22Rv1 (cell line): ENCODE results near the gene NOXO1.

Experiments
- H3K27ac ChIP-seq: fragments of 450-650 bp; 2 replicates; pipeline ENCODE4 v1.5.1; 2017
- ZFX ChIP-seq: fragments of 450-650 bp; IDR thresholded peaks from 2 replicates; pipeline ENCODE4 v1.6.1; 2017; ENCODE audit warnings: antibody characterized with exemption, borderline replicate concordance
- TF ChIP-seq, protein P1 (sequence below): fragments of 450-650 bp; IDR thresholded peaks from 2 replicates; pipeline ENCODE4 v1.5.1; 2017; ENCODE audit warnings: mild to moderate bottlenecking

NOXO1 gene

DNA sequence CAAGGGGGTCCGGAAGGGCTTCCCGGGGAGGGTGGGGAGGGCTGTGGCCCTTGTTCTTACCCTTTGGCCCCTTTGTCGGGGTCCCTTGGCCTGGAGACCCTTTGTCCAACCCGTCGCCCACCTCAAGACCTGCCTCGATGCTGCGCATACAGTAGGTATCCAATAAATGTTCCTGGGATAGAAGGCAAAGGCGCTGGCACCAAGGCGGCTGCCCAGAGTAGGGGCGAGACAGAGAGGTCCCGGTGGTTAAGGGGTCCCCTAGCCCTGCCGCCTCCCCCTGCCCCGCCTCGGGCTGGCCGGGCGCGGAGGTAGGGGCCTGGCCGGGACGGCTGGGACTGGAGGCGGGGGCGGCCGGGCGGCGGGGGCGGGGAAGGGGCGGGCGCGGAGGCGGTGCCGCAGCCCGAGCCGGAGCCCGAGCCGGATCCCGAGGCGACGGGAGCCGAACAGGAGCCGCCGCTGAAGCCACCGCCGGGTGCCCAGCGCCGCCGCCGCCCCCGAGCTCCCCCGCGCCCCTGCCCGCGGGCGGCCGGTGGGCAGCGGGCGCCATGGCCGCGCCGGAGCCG lies 45.3 kb upstream of the NOXO1 start, which contains the start of gene NHERF2:
Gene NHERF2 (plus strand): TSS at position 442 of the 563 bp plus-strand sequence. CDS start 104 bp downstream, at position 546.
- H3K27ac ChIP-seq, result peak within 1 kb of the TSS; percentile 80
- TF ChIP-seq, protein P1, sequence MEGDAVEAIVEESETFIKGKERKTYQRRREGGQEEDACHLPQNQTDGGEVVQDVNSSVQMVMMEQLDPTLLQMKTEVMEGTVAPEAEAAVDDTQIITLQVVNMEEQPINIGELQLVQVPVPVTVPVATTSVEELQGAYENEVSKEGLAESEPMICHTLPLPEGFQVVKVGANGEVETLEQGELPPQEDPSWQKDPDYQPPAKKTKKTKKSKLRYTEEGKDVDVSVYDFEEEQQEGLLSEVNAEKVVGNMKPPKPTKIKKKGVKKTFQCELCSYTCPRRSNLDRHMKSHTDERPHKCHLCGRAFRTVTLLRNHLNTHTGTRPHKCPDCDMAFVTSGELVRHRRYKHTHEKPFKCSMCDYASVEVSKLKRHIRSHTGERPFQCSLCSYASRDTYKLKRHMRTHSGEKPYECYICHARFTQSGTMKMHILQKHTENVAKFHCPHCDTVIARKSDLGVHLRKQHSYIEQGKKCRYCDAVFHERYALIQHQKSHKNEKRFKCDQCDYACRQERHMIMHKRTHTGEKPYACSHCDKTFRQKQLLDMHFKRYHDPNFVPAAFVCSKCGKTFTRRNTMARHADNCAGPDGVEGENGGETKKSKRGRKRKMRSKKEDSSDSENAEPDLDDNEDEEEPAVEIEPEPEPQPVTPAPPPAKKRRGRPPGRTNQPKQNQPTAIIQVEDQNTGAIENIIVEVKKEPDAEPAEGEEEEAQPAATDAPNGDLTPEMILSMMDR, result no peak
- TF ChIP-seq ZFX, result no peak

- TF ChIP-seq, protein P1, result no peak
- no peak for TF ChIP-seq ZFX
- 0 out of 2 replicates have a peak overlapping the region, but pooled peaks have one; percentile 80 for H3K27ac ChIP-seq
Measured at GRCh38 chr16:2025878-2026460, 44.7 kb upstream of the NOXO1 start.

- H3K27ac ChIP-seq, result no peak overlapping the region
Measured at GRCh38 chr16:2025251-2025650, 44.0 kb upstream of the NOXO1 start.

GRCh38 chr16:2024032-2024420 lies 42.8 kb upstream of the NOXO1 start:
- TF ChIP-seq, protein P1, result no peak
- no peak for TF ChIP-seq ZFX

More at GRCh38 chr16:2025251-2025650, 44.0 kb upstream of the NOXO1 start:
- TF ChIP-seq, protein P1, result no peak
- no peak for TF ChIP-seq ZFX

GRCh38 chr16:2023092-2024031 lies 42.1 kb upstream of the NOXO1 start:
- peak overlapping the region; percentile 61 for H3K27ac ChIP-seq
- TF ChIP-seq ZFX, result no peak
- TF ChIP-seq, protein P1, result peak; percentile 94

More at GRCh38 chr16:2024032-2024420, 42.8 kb upstream of the NOXO1 start:
- H3K27ac ChIP-seq, result no peak overlapping the region

- H3K27ac ChIP-seq, result peak overlapping the region; percentile 61
- TF ChIP-seq, protein P1, result no peak
- TF ChIP-seq ZFX, result no peak
Measured at GRCh38 chr16:2022723-2023091, 41.4 kb upstream of the NOXO1 start.
